ENCODE results near the gene TFIP11. TPM values are rescaled to one million over a fixed set of nuclear protein-coding genes. Genes with fewer than 3 reads are reported as not detected.

TFIP11 gene
- total and polyA plus RNA-seq, 2 of the 13 experiments (the other 11 are each of a cell fraction or from before 2014, with no cell fraction given), result 15.4 to 22.8 TPM

DNA sequence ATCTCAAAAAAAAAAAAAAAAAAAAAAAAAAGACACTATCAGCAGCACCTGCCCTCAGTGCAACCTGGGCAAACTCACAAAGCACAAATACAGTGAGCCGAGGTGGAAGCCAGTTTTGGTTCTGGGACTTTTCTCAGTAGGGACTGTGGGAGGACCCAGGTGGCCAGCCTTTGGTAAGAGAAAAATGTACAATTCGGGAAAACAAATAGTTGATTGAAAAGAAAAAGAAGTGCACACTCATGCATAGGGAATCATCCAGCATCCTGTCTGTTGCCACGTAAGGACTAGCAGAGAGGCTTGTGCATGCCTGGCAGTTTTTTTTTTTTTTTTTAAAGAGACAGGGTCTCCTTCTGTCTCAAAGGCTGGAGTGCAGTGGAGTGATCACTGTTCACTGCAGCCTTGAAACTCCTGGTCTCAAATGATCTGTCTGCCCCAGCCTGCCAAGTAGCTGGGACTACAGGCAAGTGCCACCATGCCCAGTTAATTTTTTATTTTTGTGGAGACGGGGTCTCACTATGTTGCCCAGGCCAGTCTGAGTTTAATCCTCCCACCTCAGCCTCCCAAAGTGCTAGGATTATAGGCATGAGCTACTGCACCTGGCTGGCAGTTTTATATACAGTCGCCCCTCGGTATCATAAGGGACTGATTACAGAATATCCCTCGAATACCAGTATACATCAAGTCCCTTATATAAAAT lies 40.9 kb upstream of the TFIP11 start:
- DNase-seq (ENCODE audit: low spot score), result no peak
- in situ Hi-C loops (cut with HindIII; ENCODE audit: extremely low pct_ligation_motif_present, low pct_unique_long_range_greater_than_20kb) (no loop called here), intact Hi-C loops (cut with micrococcal nuclease; ENCODE audit: unreplicated experiment) (no loop called here)
- Histone ChIP-seq H3K9me3 (ENCODE audit: low read length) (no peaks in the 10 kb centered on the region), H3K27ac (ENCODE audit: extremely low read length, insufficient read depth, low read length) (no peak overlapping the region), H3K4me2 (ENCODE audit: low read depth, low read length) (no peak overlapping the region), H4K20me1 (ENCODE audit: insufficient read depth, low read length) (no peaks in the 10 kb centered on the region), H3K4me1 (ENCODE audit: insufficient read depth, low read length) (peaks cover 15% of the 10 kb centered on the region), H3K27me3 (ENCODE audit: control insufficient read depth in 1 of 2, insufficient read depth in 2 of 2, low read length in 2 of 2) (no peaks in the 10 kb centered on the region), H3K36me3 (replicated peaks in 1 of 2; ENCODE audit: control insufficient read depth in 1 of 2, insufficient read depth in 2 of 2, low read length in 2 of 2) (no peaks in the 10 kb centered on the region), H3K4me3 (replicated peaks in 1 of 3; ENCODE audit: insufficient read depth in 1 of 3, low read depth in 2 of 3, low read length in 3 of 3) (no peak overlapping the region), H2AFZ (ENCODE audit: low read length) (no peak overlapping the region), H3K9ac (ENCODE audit: insufficient read depth, low read depth, low read length) (no peak overlapping the region), H3K79me2 (ENCODE audit: insufficient read depth, low read length) (no peaks in the 10 kb centered on the region)
- CTCF ChIA-PET (ENCODE audit: low intra/inter-chr PET ratio, low total read pairs), result no interaction called here
- no TSS peak for BruUV-seq (replicated peaks)
- WGBS (ENCODE audit: low lambda C conversion rate), result 73% methylated on average over 7 of the region's 7 CpGs
- no peak for FAIRE-seq
- POLR2A ChIA-PET, result no interaction called here
- ATAC-seq, result no peak
- TF ChIP-seq, protein P1, sequence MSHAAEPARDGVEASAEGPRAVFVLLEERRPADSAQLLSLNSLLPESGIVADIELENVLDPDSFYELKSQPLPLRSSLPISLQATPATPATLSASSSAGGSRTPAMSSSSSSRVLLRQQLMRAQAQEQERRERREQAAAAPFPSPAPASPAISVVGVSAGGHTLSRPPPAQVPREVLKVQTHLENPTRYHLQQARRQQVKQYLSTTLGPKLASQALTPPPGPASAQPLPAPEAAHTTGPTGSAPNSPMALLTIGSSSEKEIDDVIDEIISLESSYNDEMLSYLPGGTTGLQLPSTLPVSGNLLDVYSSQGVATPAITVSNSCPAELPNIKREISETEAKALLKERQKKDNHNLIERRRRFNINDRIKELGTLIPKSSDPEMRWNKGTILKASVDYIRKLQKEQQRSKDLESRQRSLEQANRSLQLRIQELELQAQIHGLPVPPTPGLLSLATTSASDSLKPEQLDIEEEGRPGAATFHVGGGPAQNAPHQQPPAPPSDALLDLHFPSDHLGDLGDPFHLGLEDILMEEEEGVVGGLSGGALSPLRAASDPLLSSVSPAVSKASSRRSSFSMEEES (CRISPR knock-in tag; IDR thresholded peaks at IDR 0.05), result no peak
- TF ChIP-seq, protein P2, sequence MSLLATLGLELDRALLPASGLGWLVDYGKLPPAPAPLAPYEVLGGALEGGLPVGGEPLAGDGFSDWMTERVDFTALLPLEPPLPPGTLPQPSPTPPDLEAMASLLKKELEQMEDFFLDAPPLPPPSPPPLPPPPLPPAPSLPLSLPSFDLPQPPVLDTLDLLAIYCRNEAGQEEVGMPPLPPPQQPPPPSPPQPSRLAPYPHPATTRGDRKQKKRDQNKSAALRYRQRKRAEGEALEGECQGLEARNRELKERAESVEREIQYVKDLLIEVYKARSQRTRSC (CRISPR knock-in tag; IDR thresholded peaks at IDR 0.05; ENCODE audit: low read depth), result no peak
- TF ChIP-seq ZNF883 (CRISPR knock-in tag; IDR thresholded peaks at IDR 0.05; ENCODE audit: not compliant biosample characterization), result no peak
- TF ChIP-seq, protein P3, sequence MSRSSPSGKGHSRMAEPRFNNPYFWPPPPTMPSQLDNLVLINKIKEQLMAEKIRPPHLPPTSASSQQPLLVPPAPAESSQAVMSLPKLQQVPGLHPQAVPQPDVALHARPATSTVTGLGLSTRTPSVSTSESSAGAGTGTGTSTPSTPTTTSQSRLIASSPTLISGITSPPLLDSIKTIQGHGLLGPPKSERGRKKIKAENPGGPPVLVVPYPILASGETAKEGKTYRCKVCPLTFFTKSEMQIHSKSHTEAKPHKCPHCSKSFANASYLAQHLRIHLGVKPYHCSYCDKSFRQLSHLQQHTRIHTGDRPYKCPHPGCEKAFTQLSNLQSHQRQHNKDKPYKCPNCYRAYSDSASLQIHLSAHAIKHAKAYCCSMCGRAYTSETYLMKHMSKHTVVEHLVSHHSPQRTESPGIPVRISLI (CRISPR knock-in tag; IDR thresholded peaks at IDR 0.05; ENCODE audit: borderline replicate concordance), result peak; percentile 54; the same call in 1 of the 2 replicates
- no peak for TF ChIP-seq RELA (CRISPR knock-in tag; IDR thresholded peaks at IDR 0.05)
- no peak for TF ChIP-seq ZNF772 (CRISPR knock-in tag; IDR thresholded peaks at IDR 0.05)
- no peak for TF ChIP-seq ZNF12 (CRISPR knock-in tag; IDR thresholded peaks at IDR 0.05)
- no peak for TF ChIP-seq SMAD1 (CRISPR knock-in tag; IDR thresholded peaks at IDR 0.05; ENCODE audit: borderline replicate concordance, low read depth)
- no peak for TF ChIP-seq ZFAT (CRISPR knock-in tag; conservative IDR thresholded peaks at IDR 0.05)
- TF ChIP-seq, protein P4, sequence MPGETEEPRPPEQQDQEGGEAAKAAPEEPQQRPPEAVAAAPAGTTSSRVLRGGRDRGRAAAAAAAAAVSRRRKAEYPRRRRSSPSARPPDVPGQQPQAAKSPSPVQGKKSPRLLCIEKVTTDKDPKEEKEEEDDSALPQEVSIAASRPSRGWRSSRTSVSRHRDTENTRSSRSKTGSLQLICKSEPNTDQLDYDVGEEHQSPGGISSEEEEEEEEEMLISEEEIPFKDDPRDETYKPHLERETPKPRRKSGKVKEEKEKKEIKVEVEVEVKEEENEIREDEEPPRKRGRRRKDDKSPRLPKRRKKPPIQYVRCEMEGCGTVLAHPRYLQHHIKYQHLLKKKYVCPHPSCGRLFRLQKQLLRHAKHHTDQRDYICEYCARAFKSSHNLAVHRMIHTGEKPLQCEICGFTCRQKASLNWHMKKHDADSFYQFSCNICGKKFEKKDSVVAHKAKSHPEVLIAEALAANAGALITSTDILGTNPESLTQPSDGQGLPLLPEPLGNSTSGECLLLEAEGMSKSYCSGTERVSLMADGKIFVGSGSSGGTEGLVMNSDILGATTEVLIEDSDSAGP (CRISPR knock-in tag; IDR thresholded peaks at IDR 0.05; ENCODE audit: borderline replicate concordance), result peak; percentile 44
- no peak for TF ChIP-seq ZNF557 (CRISPR knock-in tag; IDR thresholded peaks at IDR 0.05)
- TF ChIP-seq, protein P5, sequence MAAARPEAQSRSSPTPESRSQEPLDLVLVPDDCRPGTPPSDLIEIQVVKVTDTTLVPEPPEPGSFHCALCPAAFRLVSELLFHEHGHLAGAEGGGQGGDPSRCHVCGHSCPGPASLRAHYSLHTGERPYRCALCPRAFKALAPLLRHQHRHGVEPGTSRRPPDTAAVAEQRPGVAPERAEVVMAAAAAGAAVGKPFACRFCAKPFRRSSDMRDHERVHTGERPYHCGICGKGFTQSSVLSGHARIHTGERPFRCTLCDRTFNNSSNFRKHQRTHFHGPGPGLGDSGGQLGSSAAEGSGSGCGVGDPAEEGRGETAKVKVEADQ (CRISPR knock-in tag; IDR thresholded peaks at IDR 0.05; ENCODE audit: borderline replicate concordance), result no peak
- TF ChIP-seq RFX1 (IDR thresholded peaks at IDR 0.05), result no peak
- peak; percentile 32; the same call in 1 of the 2 replicates for TF ChIP-seq ZNF121 (CRISPR knock-in tag; IDR thresholded peaks at IDR 0.05)
- no peak for TF ChIP-seq ZNF326 (CRISPR knock-in tag; IDR thresholded peaks at IDR 0.05; ENCODE audit: borderline replicate concordance)
- TF ChIP-seq, protein P6, sequence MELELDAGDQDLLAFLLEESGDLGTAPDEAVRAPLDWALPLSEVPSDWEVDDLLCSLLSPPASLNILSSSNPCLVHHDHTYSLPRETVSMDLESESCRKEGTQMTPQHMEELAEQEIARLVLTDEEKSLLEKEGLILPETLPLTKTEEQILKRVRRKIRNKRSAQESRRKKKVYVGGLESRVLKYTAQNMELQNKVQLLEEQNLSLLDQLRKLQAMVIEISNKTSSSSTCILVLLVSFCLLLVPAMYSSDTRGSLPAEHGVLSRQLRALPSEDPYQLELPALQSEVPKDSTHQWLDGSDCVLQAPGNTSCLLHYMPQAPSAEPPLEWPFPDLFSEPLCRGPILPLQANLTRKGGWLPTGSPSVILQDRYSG (CRISPR knock-in tag; IDR thresholded peaks at IDR 0.05), result no peak
- no peak for TF ChIP-seq KLF12 (CRISPR knock-in tag; IDR thresholded peaks at IDR 0.05; ENCODE audit: borderline replicate concordance)
- TF ChIP-seq ZBTB7B (CRISPR knock-in tag; IDR thresholded peaks at IDR 0.05), result no peak

All from HepG2 (cell line).